Hepatic stellate cell (primary cell): Measurements from ENCODE around the gene PPIC.
A peak's percentile ranks its signal among the peaks of the same experiment; 100 is the strongest.
"Not testable (repeated sequence)": the region's sequence is repeated elsewhere in the genome, so short reads cannot be mapped to it uniquely, and the experiment has no call there.

Experiments used
- DNase-seq: peaks from one replicate; pipeline ENCODE4 v3.0.0; 2011; ENCODE audit warnings: low spot score

Gene PPIC

DNA sequence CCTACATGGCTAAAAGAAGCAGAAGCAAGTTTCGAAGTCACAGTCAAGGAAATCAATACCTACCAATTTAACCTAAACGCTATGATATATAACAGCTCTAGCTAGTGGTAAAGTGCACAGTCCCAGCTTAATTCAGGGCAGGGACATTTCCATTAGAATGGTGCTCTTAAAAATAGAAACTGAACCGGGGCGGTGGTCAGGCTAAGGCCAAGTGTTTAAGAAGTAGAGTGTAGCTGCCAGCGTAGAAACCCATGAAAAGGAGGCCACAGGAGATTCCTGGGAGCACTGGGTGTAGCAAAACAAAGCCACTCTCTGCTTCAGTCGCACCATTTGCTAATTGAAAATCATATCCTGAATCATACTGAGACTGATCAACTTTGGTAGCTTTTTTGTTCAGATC, 28.8 kb downstream of the PPIC start:
- DNase-seq = no peak

GRCh38 chr5:123007182-123007581, 29.3 kb downstream of the PPIC start:
- no peak for DNase-seq

DNA sequence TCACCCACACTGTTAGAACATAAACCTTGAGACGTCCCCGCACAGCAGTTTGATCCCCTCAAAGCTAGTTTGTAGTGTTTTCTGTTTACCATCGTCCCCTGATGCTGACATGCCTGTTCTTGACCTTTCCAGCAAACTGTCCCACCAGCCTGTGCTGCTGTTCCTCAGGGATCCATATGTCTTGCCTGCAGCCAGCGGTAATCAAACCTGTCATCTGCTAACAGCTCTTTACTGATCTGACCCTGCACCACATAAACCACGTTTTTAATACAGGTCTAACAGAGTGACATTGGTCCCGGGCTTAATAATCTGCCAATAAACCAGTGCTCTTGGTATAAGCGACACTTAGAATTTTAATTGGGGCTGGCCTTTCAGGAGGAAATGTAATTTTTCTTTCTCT, 34.7 kb downstream of the PPIC start:
- no peak for DNase-seq

GRCh38 chr5:123000731-123001130, 35.8 kb downstream of the PPIC start:
- no peak for DNase-seq

GRCh38 chr5:122999947-123000563, 36.5 kb downstream of the PPIC start:
- peak; percentile 4 for DNase-seq

DNA sequence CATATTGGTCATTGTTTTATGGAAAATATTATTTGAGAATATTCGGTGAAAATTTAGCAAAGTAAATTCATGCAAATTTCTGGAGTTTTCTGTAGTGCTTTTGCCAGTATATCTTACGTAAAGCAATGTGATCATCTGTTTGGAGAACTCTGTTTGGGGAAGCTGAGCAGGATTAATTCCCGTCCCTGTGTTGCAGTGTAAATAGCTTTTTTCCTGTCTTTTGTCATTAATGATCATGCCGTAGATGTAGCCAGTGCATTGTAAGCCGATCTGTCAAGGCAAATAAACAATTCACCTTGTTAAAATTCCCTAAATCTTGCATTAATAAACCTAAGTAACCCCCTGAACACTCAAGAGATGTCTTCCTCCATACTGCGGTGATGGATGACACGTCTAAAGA, 39.2 kb downstream of the PPIC start:
- DNase-seq = no peak

GRCh38 chr5:122996091-122996490, 40.4 kb downstream of the PPIC start:
- no peak for DNase-seq

DNA sequence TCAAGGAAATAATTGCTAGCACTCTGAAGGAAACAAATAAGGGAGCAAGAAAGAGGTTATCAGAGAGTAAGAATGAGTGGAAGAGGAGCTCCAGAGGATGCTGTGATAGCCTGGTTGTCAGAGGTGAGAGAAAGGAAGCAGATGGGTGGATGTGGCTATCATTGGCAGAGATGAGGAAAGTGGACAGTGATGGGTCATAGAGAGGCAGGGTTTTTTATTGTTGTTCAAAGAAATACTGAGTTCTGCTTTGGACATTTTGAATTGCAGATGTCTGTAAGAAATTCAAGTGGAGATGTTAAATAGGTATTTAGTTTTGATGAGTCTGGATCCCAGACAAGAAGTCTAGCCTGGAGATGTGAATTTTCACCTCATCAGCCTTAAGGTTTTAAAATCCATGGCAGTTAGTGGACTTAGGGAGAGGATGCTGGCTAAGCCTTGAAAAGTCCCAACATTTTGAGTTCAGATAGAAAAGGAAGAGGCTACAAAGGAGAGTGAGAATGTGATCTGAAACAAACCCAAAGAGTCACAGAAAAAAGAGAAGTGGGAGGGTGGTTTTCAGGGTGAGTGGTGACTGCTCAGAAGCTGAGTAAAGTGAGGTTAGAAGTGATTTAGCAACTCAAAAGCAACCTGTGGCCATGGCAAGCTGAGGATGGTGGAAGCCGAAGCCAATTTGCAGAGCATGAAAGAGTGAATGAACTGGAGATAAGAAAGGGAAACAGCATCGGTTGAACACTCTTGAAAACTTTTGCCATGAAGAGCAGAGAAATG, 50.4 kb downstream of the PPIC start:
- DNase-seq = no peak

DNA sequence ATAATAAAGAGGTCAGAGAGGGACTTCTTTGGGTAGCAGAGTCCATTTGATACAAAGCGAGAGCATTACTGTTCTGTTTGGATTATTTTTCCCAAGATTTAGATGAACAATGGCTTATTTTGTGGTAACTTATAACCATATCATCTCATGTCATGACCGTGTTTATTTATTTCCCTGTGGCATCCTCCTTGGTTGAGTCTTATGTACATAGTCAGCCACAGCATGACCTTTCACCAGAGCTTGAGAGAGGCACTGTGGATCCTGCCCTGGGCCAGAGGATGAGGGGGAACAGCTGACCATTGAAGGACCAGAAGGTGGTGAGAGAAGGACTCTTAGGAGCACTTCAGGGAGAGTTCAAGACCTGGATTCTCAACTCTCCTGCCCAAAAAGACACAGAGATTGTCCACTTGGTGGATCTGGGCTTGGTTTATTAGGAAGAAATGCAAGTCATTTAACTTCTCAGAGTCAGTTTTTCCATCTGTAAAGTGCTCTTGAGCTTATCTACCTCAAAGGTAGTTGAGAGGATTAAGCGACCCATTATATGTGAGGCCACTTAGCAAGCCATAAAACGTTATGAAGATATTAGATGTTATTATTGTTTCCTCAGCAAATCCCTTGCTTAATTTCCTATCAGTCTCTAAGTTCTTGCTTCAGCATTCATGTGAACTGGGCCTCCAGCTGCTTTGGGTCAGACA, 51.4 kb downstream of the PPIC start:
- no peak for DNase-seq

DNA sequence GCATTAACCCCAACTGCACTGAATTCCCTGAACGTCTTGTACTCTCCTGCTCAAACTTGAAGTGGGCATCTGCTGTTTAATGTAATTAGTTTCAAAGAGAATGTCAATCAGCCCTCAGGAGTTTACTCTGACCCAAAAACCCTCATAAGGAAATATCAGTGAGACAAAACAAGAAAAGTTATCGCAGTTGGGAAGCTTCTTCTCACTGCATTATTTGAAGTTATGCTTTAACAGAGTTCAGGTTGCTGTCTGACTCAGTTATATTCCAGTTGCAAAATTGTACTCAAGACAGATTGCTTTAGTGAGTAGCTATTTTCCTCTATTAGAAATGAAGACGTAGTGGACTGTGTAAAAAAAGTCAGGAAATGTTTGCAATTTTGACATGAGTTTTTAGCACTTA, 52.1 kb downstream of the PPIC start:
- DNase-seq = no peak

DNA sequence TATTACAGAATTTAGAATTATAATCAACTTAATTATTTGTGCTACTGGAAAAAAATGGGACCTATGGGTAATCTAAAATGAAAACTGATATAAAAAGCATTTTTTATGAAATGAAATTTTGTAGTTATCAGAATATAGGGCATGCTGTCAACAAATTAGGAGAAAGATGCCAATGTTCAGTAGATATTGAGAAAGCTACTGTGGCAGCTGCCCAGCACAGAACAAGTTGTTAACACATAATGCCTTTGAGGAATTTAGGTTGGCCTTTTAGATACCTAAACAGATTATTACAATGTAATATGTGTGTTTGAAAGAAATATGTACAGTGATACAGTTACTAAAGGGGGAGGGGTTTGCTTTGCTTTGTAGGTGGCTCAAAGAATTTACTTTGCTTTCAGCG, 54.1 kb downstream of the PPIC start:
- no peak for DNase-seq

DNA sequence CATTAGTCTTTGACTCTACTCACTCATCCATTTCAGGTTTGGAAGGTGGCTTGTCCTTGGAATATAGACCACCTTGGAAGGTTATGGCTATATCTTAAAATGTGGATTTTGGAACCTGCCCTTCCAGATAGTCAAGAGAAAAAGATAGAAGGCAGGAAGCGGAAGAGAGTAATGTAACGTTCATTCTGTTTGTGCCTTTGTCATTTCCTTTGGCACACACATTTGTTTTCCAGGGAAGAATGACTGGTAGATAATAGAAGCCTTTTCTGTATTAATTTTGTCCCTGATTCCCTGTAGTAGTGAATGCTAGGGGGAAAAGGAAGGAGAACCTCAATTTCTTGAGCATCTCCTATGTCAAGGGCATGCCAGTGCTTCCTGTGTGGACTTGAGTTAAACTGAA, 54.7 kb downstream of the PPIC start:
- no peak for DNase-seq

DNA sequence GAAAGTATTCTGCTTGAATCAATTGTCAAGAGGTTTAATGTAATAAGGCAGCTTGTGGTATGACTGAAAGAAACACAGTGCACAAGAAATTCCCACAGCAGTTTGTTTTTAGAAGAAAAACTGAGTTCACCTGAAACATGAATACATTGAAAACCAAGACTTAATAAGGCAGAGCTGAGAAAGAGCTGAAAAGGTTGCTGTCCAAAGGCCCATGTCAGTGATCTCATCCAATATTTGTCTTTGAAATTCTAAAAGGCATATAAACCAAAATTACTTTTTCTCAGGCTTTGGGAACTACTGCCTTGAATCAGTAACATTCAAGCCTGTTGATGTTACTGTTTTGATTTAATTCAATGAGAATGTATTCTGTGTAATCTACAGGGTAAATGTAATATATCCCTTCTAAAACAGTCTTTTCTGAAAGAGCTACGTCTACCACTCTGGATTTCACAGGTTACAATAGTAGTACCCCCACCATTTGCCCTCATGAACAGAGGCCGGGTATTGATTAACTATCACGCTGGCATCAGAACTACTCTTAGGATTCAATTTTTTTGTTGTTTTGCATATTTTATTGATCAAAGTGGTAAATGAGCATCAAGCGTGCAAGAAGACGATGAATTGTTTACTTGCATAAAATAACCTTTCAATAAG, 57.8 kb downstream of the PPIC start:
- DNase-seq = no peak

GRCh38 chr5:122978068-122978467, 58.5 kb downstream of the PPIC start:
- no peak for DNase-seq

- no peak for DNase-seq
Measured at GRCh38 chr5:122977319-122977718, 59.2 kb downstream of the PPIC start.

DNA sequence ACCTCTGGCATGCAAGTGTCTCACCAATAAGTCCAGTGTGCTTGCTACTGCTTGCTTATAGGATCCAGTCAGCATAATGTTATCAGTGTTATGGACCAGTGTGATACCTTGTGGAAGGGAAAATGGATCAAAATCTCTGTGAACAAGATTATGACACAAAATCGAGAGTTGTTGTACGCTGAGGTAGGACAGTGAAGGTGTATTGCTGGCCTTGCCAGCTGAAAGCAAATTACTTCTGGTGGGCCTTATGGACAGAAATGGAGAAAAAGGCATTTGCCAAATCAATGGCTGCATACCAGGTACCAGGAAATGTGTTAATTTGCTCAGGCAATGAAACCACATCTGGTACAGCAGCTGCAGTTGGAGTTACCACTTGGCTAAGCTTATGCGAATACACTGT, 62.3 kb downstream of the PPIC start:
- DNase-seq = not testable (repeated sequence)

- not testable (repeated sequence) for DNase-seq
Measured at GRCh38 chr5:122973759-122974158, 62.8 kb downstream of the PPIC start.
